HepG2 (cell line): ENCODE measurements around the gene TAC1.

ENCODE experiments used
- CHD2 ChIP-seq: IDR thresholded peaks from 2 replicates; pipeline ENCODE4 v1.6.1; 2011; ENCODE audit warnings: low read depth, low read length, improper control_type of control experiment
- DPF2 ChIP-seq: sonication (generic); formaldehyde crosslinking; IDR thresholded peaks from 2 replicates; pipeline ENCODE4 v1.4.0; 2020; ENCODE audit warnings: mild to moderate bottlenecking, low read depth, missing genetic modification reagents, borderline replicate concordance
- ZNF263 ChIP-seq: sonication (generic); formaldehyde crosslinking; IDR thresholded peaks from 2 replicates; pipeline ENCODE4 v1.4.0; 2020; ENCODE audit warnings: missing genetic modification reagents

- TF ChIP-seq ZNF263 (CRISPR knock-in tag) (no peak), DPF2 (CRISPR knock-in tag) (no peak), CHD2 (no peak)
Observed at GRCh38 chr7:97694355-97694754, 37.5 kb upstream of the TAC1 start.
